ENCODE results near the gene RGR. TPM values are rescaled to one million over a fixed set of nuclear protein-coding genes. Genes with fewer than 3 reads are reported as not detected.

Gene RGR
- total RNA-seq, 1 donor from 2014 or later, result 1.9 TPM

DNA sequence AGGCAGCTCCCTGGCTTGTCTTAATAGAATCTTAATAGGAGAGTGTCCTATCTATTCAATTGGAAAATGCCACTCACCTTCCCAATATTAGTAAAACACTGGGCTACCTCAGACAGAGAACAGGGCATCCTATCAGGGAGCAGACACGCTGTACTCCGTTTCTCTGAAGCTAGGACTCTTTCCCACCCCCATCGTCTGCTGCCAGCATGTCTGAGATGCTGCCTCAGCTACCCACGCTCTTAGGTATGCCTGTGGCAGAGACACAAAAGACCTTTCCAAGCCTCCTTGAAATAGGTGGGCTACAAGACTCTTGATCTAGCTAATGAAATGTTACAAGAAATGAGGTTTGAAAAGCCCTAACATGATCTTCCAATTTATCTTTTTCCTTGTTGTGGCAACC is 17.0 kb upstream of the RGR start:
- H2AFZ ChIP-seq (replicated peaks), result no peak overlapping the region
- H3K4me2 ChIP-seq, result no peak overlapping the region
- Mint-ChIP-seq H3K4me3 (no peak overlapping the region), H3K9me3 (no peaks in the 10 kb centered on the region), H3K36me3 (no peaks in the 10 kb centered on the region), H3K27me3 (ENCODE audit: insufficient read depth, low read depth) (peaks cover 15% of the 10 kb centered on the region), H3K4me1 (peaks cover 8% of the 10 kb centered on the region), H3K27ac (no peak overlapping the region)
- no peaks in the 10 kb centered on the region for H3K9me3 ChIP-seq (ENCODE audit: low read depth)
- H3K27ac ChIP-seq, result no peak overlapping the region
- no peak for DNase-seq (ENCODE audit: low spot score)
- H4K20me1 ChIP-seq (ENCODE audit: low read depth), result no peaks in the 10 kb centered on the region
- TF ChIP-seq EZH2phosphoT487 (IDR thresholded peaks at IDR 0.05) (no peak), EZH2 (IDR thresholded peaks at IDR 0.05) (no peak)
- TF ChIP-seq, protein P1, sequence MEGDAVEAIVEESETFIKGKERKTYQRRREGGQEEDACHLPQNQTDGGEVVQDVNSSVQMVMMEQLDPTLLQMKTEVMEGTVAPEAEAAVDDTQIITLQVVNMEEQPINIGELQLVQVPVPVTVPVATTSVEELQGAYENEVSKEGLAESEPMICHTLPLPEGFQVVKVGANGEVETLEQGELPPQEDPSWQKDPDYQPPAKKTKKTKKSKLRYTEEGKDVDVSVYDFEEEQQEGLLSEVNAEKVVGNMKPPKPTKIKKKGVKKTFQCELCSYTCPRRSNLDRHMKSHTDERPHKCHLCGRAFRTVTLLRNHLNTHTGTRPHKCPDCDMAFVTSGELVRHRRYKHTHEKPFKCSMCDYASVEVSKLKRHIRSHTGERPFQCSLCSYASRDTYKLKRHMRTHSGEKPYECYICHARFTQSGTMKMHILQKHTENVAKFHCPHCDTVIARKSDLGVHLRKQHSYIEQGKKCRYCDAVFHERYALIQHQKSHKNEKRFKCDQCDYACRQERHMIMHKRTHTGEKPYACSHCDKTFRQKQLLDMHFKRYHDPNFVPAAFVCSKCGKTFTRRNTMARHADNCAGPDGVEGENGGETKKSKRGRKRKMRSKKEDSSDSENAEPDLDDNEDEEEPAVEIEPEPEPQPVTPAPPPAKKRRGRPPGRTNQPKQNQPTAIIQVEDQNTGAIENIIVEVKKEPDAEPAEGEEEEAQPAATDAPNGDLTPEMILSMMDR (IDR thresholded peaks at IDR 0.05), result no peak
- peaks cover 16% of the 10 kb centered on the region for H3K4me1 ChIP-seq
- no peak overlapping the region for H3K4me3 ChIP-seq
- no peak overlapping the region for H3K9ac ChIP-seq
- peaks cover 7% of the 10 kb centered on the region for H3F3A ChIP-seq (ENCODE audit: low read depth)
- no peaks in the 10 kb centered on the region for H3K79me2 ChIP-seq (ENCODE audit: low read depth)
- H3K27me3 ChIP-seq, result no peaks in the 10 kb centered on the region
- no peaks in the 10 kb centered on the region for H3K36me3 ChIP-seq

- Mint-ChIP-seq H3K4me1 (peaks cover 5% of the 10 kb centered on the region), H3K36me3 (no peaks in the 10 kb centered on the region), H3K9me3 (no peaks in the 10 kb centered on the region), H3K27me3 (ENCODE audit: insufficient read depth, low read depth) (peaks cover 13% of the 10 kb centered on the region), H3K27ac (no peak overlapping the region), H3K4me3 (no peak overlapping the region)
- Histone ChIP-seq H3K27me3 (no peaks in the 10 kb centered on the region), H4K20me1 (ENCODE audit: low read depth) (no peaks in the 10 kb centered on the region), H3K4me1 (peaks cover 16% of the 10 kb centered on the region), H3K36me3 (no peaks in the 10 kb centered on the region), H3F3A (ENCODE audit: low read depth) (peaks cover 7% of the 10 kb centered on the region), H3K27ac (no peak overlapping the region), H3K79me2 (ENCODE audit: low read depth) (no peaks in the 10 kb centered on the region), H3K4me2 (no peak overlapping the region), H3K9me3 (ENCODE audit: low read depth) (no peaks in the 10 kb centered on the region), H3K9ac (no peak overlapping the region), H3K4me3 (no peak overlapping the region), H2AFZ (replicated peaks) (no peak overlapping the region)
- no peak for DNase-seq (ENCODE audit: low spot score)
- TF ChIP-seq, protein P1 (IDR thresholded peaks at IDR 0.05), result no peak
- no peak for TF ChIP-seq EZH2phosphoT487 (IDR thresholded peaks at IDR 0.05)
- TF ChIP-seq EZH2 (IDR thresholded peaks at IDR 0.05), result no peak
Observed at GRCh38 chr10:84230359-84230758, 14.5 kb upstream of the RGR start.

- Histone ChIP-seq H4K20me1 (ENCODE audit: low read depth) (no peaks in the 10 kb centered on the region), H3K4me2 (no peak overlapping the region), H3K4me1 (peaks cover 2% of the 10 kb centered on the region), H3K36me3 (no peaks in the 10 kb centered on the region), H3K27ac (no peak overlapping the region), H3K4me3 (no peak overlapping the region), H3K79me2 (ENCODE audit: low read depth) (no peaks in the 10 kb centered on the region), H2AFZ (replicated peaks) (no peak overlapping the region), H3K27me3 (peaks cover 10% of the 10 kb centered on the region), H3K9me3 (ENCODE audit: low read depth) (no peaks in the 10 kb centered on the region), H3F3A (ENCODE audit: low read depth) (no peaks in the 10 kb centered on the region), H3K9ac (no peak overlapping the region)
- Mint-ChIP-seq H3K4me1 (no peaks in the 10 kb centered on the region), H3K9me3 (no peaks in the 10 kb centered on the region), H3K4me3 (no peak overlapping the region), H3K36me3 (no peaks in the 10 kb centered on the region), H3K27ac (no peak overlapping the region), H3K27me3 (ENCODE audit: insufficient read depth, low read depth) (peaks cover 7% of the 10 kb centered on the region)
- TF ChIP-seq EZH2phosphoT487 (IDR thresholded peaks at IDR 0.05), result no peak
- TF ChIP-seq EZH2 (IDR thresholded peaks at IDR 0.05), result no peak
- TF ChIP-seq, protein P1 (IDR thresholded peaks at IDR 0.05), result no peak
- DNase-seq (ENCODE audit: low spot score), result no peak
Observed at GRCh38 chr10:84232376-84232775, 12.5 kb upstream of the RGR start.
